A549 (cell line): ENCODE results near the gene ITGBL1. TPM values are rescaled to one million over a fixed set of nuclear protein-coding genes. Genes with fewer than 3 reads are reported as not detected.

Source experiments
- ATAC-seq, 2 experiments: fragments of 200-7000 bp in 1 of 2; fragments of >200 bp in 1 of 2; cut with Nextera tagmentation in 1 of 2; cut with Tn5 transposase in 1 of 2; 3 replicates each; pipeline versions ENCODE4 v1.8.0 to v1.9.1; 2018 to 2020; ENCODE audit warnings: mild to moderate bottlenecking in 1 of 2, moderate library complexity in 1 of 2
- CTCF ChIA-PET: fragments of 300-600 bp; sonication (Branson Sonifier 250); formaldehyde crosslinking; extraction: SDS; loops from one replicate; lab custom pipeline; 2021; ENCODE audit warnings: antibody characterized with exemption, inconsistent platforms; lab: Yijun Ruan, JAX
- POLR2A ChIA-PET: fragments of 350-600 bp; formaldehyde crosslinking; extraction: SDS; loops from one replicate; lab custom pipeline; 2021; ENCODE audit warnings: antibody characterized with exemption, inconsistent platforms; lab: Yijun Ruan, JAX
- DNase-seq, 2 experiments: peaks; one replicate each; pipeline versions ENCODE4 v3.0.0 to v3.0.0-alpha.2; 2011 to 2016; ENCODE audit warnings: low read depth in 1 of 2, low spot score in 1 of 2
- FAIRE-seq: peaks from 2 replicates; lab custom pipeline; 2011; peaks lifted over from hg19 to GRCh38; lab: Jason Lieb, UNC
- H3K27ac ChIP-seq, 2 experiments: fragments of >200 bp; sonication (Bioruptor Twin); formaldehyde crosslinking; 3 replicates each; pipeline ENCODE4 v1.5.1; 2016 to 2017
- H3K4me1 ChIP-seq: fragments of >200 bp; sonication (Bioruptor Twin); formaldehyde crosslinking; 3 replicates; pipeline ENCODE4 v1.6.1; 2016
- H3K4me2 ChIP-seq: fragments of >200 bp; sonication (Bioruptor Twin); formaldehyde crosslinking; 3 replicates; pipeline ENCODE4 v1.6.1; 2016
- H3K4me3 ChIP-seq: fragments of >200 bp; sonication (Bioruptor Twin); formaldehyde crosslinking; 3 replicates; pipeline ENCODE4 v1.5.1; 2016
- H3K9me3 ChIP-seq: fragments of >200 bp; sonication (Bioruptor Twin); formaldehyde crosslinking; 3 replicates; pipeline ENCODE4 v1.6.1; 2016
- BHLHE40 ChIP-seq: IDR thresholded peaks from 2 replicates; pipeline ENCODE4 v1.6.1; 2012; ENCODE audit warnings: low read depth, low read length, inconsistent platforms
- CBX8 ChIP-seq: fragments of 200-600 bp; sonication (generic); IDR thresholded peaks from 2 replicates; pipeline ENCODE4 v1.6.1; 2016
- CHD4 ChIP-seq: fragments of 200-600 bp; sonication (generic); IDR thresholded peaks from 2 replicates; pipeline ENCODE4 v1.6.1; 2016; ENCODE audit warnings: antibody characterized with exemption, mild to moderate bottlenecking, borderline replicate concordance
- EHMT2 ChIP-seq: fragments of 200-600 bp; sonication (generic); IDR thresholded peaks from 2 replicates; pipeline ENCODE4 v1.6.1; 2016; ENCODE audit warnings: antibody characterized with exemption, low read depth, mild to moderate bottlenecking, moderate library complexity
- EP300 ChIP-seq, 2 experiments: fragments of >200 bp; sonication (Bioruptor Twin); formaldehyde crosslinking; IDR thresholded peaks; 2 replicates in 1 of 2; 3 replicates in 1 of 2; pipeline ENCODE4 v1.6.1; 2016 to 2017
- FOSB ChIP-seq: fragments of 250-450 bp; sonication (Bioruptor Pico); IDR thresholded peaks from 2 replicates; pipeline ENCODE4 v1.5.0; 2020; ENCODE audit warnings: mild to moderate bottlenecking, moderate library complexity
- FOSL2 ChIP-seq, 2 experiments: fragments of 450-650 bp in 1 of 2; fragments of >200 bp in 1 of 2; sonication (Bioruptor Twin) in 1 of 2; formaldehyde crosslinking; IDR thresholded peaks; 2 replicates each; pipeline versions ENCODE4 v1.5.0 to v1.6.1; 2016 to 2020; ENCODE audit warnings: mild to moderate bottlenecking in 1 of 2, moderate library complexity in 1 of 2
- HOXB13 ChIP-seq: fragments of 250-450 bp; sonication (Bioruptor Pico); IDR thresholded peaks from 2 replicates; pipeline ENCODE4 v1.5.0; 2020; ENCODE audit warnings: low read depth, mild to moderate bottlenecking, moderate library complexity
- MAFK ChIP-seq: fragments of 450-650 bp; IDR thresholded peaks from 2 replicates; pipeline ENCODE4 v1.6.1; 2014; ENCODE audit not compliant: partially characterized antibody
- MAZ ChIP-seq: fragments of 150-350 bp; IDR thresholded peaks from 2 replicates; pipeline ENCODE4 v1.6.1; 2014; ENCODE audit warnings: antibody characterized with exemption, low read depth, low read length, borderline replicate concordance
- MYC ChIP-seq: IDR thresholded peaks from 2 replicates; pipeline ENCODE4 v1.6.1; 2012; ENCODE audit warnings: mild to moderate bottlenecking, inconsistent platforms, low read length, improper control_type of control experiment, borderline replicate concordance
- POLR2AphosphoS2 ChIP-seq: conservative IDR thresholded peaks from 2 replicates; pipeline ENCODE4 v1.6.1; 2012; ENCODE audit warnings: low read length, improper control_type of control experiment, inconsistent platforms
- RARB ChIP-seq: fragments of 250-450 bp; sonication (Bioruptor Pico); IDR thresholded peaks from 2 replicates; pipeline ENCODE4 v1.8.0; 2021; ENCODE audit warnings: mild to moderate bottlenecking, moderate library complexity
- SMC3 ChIP-seq: fragments of >200 bp; sonication (Bioruptor Twin); formaldehyde crosslinking; IDR thresholded peaks from 3 replicates; pipeline ENCODE4 v1.6.1; 2018; ENCODE audit warnings: inconsistent platforms
- TFCP2L1 ChIP-seq: fragments of 250-450 bp; sonication (Bioruptor Pico); IDR thresholded peaks from 2 replicates; pipeline ENCODE4 v1.5.0; 2021; ENCODE audit warnings: mild to moderate bottlenecking
- TP53 ChIP-seq: fragments of 250-450 bp; sonication (Bioruptor Pico); IDR thresholded peaks from 2 replicates; pipeline ENCODE4 v1.5.0; 2021; ENCODE audit warnings: mild to moderate bottlenecking, moderate library complexity
- USF2 ChIP-seq: fragments of 450-650 bp; IDR thresholded peaks from 2 replicates; pipeline ENCODE4 v1.6.1; 2014; ENCODE audit warnings: antibody characterized with exemption
- ZC3H11A ChIP-seq: fragments of 450-650 bp; IDR thresholded peaks from 2 replicates; pipeline ENCODE4 v1.6.1; 2014; ENCODE audit warnings: antibody characterized with exemption, mild to moderate bottlenecking
- WGBS: methylation state at CpG from one replicate; pipeline ENCODE4 v1.1.6; 2017; ENCODE audit errors: missing lambda C conversion rate; 5-methylcytosine and 5-hydroxymethylcytosine counted together
- polyA plus RNA-seq, 4 experiments: library from polyadenylated mRNA; depleted of rRNA in 3 of 4; stranded (reverse); fragments of >200 nt; fragmentation: RNase III in 1 of 4; extraction: RNeasy Plus Mini Kit Qiagen cat#74134 plus additional on column Dnase treatment in 1 of 4; gene quantifications; 2 replicates in 3 of 4; 3 replicates in 1 of 4; pipeline ENCODE4 v1.2.3, GENCODE V29; 2011 to 2017
- TF ChIP-seq, protein P1 (sequence below): IDR thresholded peaks from 2 replicates; pipeline ENCODE4 v1.6.1; 2012
- TF ChIP-seq, protein P2 (sequence below): fragments of 250-450 bp; sonication (Bioruptor Pico); IDR thresholded peaks from 2 replicates; pipeline ENCODE4 v1.5.0; 2021; ENCODE audit warnings: mild to moderate bottlenecking, moderate library complexity, borderline replicate concordance
- TF ChIP-seq, protein P3 (sequence below): fragments of 250-450 bp; sonication (Bioruptor Pico); IDR thresholded peaks from 2 replicates; pipeline ENCODE4 v1.5.0; 2020; ENCODE audit warnings: low read depth, mild to moderate bottlenecking, moderate library complexity
- TF ChIP-seq, protein P4 (sequence below): fragments of >200 bp; sonication (Bioruptor Twin); formaldehyde crosslinking; IDR thresholded peaks from 2 replicates; pipeline ENCODE4 v1.6.1; 2016

ITGBL1 gene
- polyA plus RNA-seq, 2 of the 4 experiments (the other 2 are of a cell fraction): 0.40 to 1.3 TPM

GRCh38 chr13:101660711-101661110 lies 208.2 kb downstream of the ITGBL1 start:
- ChIA-PET CTCF (interaction anchor here (0.6 kb wide), 1 partner anchor 1744 kb away, joined by 3 read pairs; no protein-coding TSS in a partner anchor), POLR2A (no interaction called here)
- FAIRE-seq (no peak), ATAC-seq (no peak), DNase-seq (no peak)
- TF ChIP-seq SMC3 (no peak), MAZ (no peak), MYC (no peak)
- no peaks in the 10 kb centered on the region for H3K9me3 ChIP-seq
- 84% methylated on average over 2 of the region's 2 CpGs for WGBS
- H3K4me2 ChIP-seq: no peak overlapping the region
- H3K4me3 ChIP-seq: no peak overlapping the region
- H3K4me1 ChIP-seq: no peaks in the 10 kb centered on the region
- no peak overlapping the region for H3K27ac ChIP-seq

DNA sequence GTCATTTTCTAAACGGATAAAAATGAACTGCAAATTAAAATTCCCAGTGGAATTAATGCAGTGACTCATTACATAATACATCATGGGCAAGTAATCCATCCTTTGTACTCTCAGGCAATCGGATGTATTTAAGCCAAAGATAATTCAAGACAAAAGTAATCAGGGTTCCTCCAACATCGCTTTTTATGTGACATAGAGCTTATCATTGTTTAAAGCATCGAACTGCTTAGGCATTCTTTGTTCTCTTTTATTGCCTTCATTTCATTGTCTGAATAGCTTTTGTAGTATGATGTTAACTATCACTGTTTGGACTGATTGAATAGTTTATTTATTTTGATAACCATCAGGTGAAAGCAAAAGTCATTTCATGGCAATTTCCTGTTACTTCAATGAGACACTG lies 209.4 kb downstream of the ITGBL1 start:
- Histone ChIP-seq H3K4me1 (no peaks in the 10 kb centered on the region), H3K4me3 (no peak overlapping the region), H3K27ac (no peak overlapping the region), H3K4me2 (no peak overlapping the region), H3K9me3 (no peaks in the 10 kb centered on the region)
- no peak for DNase-seq
- no peak for FAIRE-seq
- ChIA-PET POLR2A (no interaction called here), CTCF (no interaction called here)
- ATAC-seq: no peak
- WGBS: 78% methylated on average over 4 of the region's 4 CpGs
- TF ChIP-seq HOXB13 (CRISPR knock-in tag) (no peak), USF2 (no peak), POLR2AphosphoS2 (no peak), CBX8 (no peak), EHMT2 (no peak), TFCP2L1 (CRISPR knock-in tag) (no peak), FOSL2 (IDR thresholded peaks at IDR 0.05) (no peak), FOSL2 (CRISPR knock-in tag; IDR thresholded peaks at IDR 0.05) (no peak), EP300 (IDR thresholded peaks at IDR 0.05) (no peak), RARB (no peak), MAZ (no peak), FOSB (CRISPR knock-in tag) (no peak), CHD4 (no peak), BHLHE40 (no peak), MAFK (no peak), ZC3H11A (no peak), TP53 (CRISPR knock-in tag) (no peak)
- TF ChIP-seq, protein P1, sequence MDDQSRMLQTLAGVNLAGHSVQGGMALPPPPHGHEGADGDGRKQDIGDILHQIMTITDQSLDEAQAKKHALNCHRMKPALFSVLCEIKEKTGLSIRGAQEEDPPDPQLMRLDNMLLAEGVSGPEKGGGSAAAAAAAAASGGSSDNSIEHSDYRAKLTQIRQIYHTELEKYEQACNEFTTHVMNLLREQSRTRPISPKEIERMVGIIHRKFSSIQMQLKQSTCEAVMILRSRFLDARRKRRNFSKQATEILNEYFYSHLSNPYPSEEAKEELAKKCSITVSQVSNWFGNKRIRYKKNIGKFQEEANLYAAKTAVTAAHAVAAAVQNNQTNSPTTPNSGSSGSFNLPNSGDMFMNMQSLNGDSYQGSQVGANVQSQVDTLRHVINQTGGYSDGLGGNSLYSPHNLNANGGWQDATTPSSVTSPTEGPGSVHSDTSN: no peak
- TF ChIP-seq, protein P2, sequence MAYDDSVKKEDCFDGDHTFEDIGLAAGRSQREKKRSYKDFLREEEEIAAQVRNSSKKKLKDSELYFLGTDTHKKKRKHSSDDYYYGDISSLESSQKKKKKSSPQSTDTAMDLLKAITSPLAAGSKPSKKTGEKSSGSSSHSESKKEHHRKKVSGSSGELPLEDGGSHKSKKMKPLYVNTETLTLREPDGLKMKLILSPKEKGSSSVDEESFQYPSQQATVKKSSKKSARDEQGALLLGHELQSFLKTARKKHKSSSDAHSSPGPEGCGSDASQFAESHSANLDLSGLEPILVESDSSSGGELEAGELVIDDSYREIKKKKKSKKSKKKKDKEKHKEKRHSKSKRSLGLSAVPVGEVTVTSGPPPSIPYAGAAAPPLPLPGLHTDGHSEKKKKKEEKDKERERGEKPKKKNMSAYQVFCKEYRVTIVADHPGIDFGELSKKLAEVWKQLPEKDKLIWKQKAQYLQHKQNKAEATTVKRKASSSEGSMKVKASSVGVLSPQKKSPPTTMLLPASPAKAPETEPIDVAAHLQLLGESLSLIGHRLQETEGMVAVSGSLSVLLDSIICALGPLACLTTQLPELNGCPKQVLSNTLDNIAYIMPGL (CRISPR knock-in tag): no peak
- TF ChIP-seq, protein P3, sequence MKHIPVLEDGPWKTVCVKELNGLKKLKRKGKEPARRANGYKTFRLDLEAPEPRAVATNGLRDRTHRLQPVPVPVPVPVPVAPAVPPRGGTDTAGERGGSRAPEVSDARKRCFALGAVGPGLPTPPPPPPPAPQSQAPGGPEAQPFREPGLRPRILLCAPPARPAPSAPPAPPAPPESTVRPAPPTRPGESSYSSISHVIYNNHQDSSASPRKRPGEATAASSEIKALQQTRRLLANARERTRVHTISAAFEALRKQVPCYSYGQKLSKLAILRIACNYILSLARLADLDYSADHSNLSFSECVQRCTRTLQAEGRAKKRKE (CRISPR knock-in tag): no peak
- TF ChIP-seq, protein P4, sequence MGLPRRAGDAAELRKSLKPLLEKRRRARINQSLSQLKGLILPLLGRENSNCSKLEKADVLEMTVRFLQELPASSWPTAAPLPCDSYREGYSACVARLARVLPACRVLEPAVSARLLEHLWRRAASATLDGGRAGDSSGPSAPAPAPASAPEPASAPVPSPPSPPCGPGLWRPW: no peak
